ENCODE data around the gene FAM149A.
A peak's percentile ranks its signal among the peaks of the same experiment; 100 is the strongest.

FAM149A gene

DNA sequence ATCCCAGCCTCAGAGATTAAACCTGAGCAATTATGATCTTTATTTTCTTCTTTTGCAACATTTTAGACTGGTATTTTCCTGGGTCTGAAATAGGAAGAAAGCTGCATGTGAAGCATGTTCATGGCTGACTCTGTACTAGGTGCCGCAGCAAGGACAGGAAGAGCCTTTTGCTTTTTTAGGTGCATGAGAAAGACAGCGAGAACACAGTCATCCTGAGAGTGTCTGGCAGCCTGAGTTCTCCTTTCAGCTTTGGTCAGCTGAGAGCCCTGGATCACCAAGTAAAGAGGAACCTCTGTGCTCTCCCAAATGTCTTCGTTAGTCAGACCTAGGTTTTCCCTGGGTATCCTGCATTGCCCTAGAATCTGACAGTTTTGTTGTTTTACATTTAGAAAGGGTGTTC lies 29.8 kb downstream of the FAM149A start:
- Histone ChIP-seq H3K36me3 (ENCODE audit: low read length) (no peaks in the 10 kb centered on the region), H2AFZ (ENCODE audit: low read depth, low read length, severe bottlenecking) (no peak overlapping the region), H3K4me2 (ENCODE audit: low read depth, low read length, poor library complexity, severe bottlenecking) (no peak overlapping the region), H3K27me3 (ENCODE audit: low read length) (no peaks in the 10 kb centered on the region), H3K9ac (ENCODE audit: low read length) (no peak overlapping the region), H3K27ac (ENCODE audit: low read depth, low read length) (no peak overlapping the region), H3K4me3 (ENCODE audit: insufficient read depth, low read length, poor library complexity, severe bottlenecking) (no peak overlapping the region), H3K79me2 (ENCODE audit: insufficient read depth, low read length) (no peaks in the 10 kb centered on the region), H3F3A (ENCODE audit: insufficient read depth) (no peaks in the 10 kb centered on the region), H3K9me3 (ENCODE audit: insufficient read depth, low read length) (no peaks in the 10 kb centered on the region), H4K20me1 (ENCODE audit: low read depth, low read length) (no peaks in the 10 kb centered on the region), H3K9me2 (replicated peaks; ENCODE audit: insufficient read depth, low read length) (no peaks in the 10 kb centered on the region)
- TF ChIP-seq EZH2phosphoT487 (conservative IDR thresholded peaks at IDR 0.05; ENCODE audit: low read length): no peak
- TF ChIP-seq, protein P1, sequence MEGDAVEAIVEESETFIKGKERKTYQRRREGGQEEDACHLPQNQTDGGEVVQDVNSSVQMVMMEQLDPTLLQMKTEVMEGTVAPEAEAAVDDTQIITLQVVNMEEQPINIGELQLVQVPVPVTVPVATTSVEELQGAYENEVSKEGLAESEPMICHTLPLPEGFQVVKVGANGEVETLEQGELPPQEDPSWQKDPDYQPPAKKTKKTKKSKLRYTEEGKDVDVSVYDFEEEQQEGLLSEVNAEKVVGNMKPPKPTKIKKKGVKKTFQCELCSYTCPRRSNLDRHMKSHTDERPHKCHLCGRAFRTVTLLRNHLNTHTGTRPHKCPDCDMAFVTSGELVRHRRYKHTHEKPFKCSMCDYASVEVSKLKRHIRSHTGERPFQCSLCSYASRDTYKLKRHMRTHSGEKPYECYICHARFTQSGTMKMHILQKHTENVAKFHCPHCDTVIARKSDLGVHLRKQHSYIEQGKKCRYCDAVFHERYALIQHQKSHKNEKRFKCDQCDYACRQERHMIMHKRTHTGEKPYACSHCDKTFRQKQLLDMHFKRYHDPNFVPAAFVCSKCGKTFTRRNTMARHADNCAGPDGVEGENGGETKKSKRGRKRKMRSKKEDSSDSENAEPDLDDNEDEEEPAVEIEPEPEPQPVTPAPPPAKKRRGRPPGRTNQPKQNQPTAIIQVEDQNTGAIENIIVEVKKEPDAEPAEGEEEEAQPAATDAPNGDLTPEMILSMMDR (IDR thresholded peaks at IDR 0.05; ENCODE audit: insufficient read depth, low read length, poor library complexity, severe bottlenecking): no peak

DNA sequence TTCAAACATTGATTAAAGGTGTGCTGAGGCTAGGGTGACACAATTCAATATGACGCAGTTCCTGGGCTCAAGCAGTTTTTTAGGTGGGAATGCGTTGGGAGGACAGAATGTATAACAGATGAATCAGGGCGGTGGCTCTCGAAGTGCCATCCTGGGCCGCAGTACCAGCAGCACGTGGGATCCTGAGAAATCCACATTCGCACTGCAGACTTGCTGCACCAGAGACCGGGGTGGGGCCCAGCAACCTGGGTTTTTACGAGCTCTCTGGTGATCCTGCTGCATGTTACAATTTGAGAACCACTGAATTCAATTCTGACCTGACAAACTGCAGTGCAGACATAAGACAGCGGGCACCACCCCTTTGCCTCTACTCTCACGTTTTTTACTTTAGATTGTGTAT lies 30.4 kb downstream of the FAM149A start:
- H3K9me2 ChIP-seq (replicated peaks; ENCODE audit: insufficient read depth, low read length): no peaks in the 10 kb centered on the region
- H3K79me2 ChIP-seq (ENCODE audit: insufficient read depth, low read length): no peaks in the 10 kb centered on the region
- no peak overlapping the region for H3K4me2 ChIP-seq (ENCODE audit: low read depth, low read length, poor library complexity, severe bottlenecking)

DNA sequence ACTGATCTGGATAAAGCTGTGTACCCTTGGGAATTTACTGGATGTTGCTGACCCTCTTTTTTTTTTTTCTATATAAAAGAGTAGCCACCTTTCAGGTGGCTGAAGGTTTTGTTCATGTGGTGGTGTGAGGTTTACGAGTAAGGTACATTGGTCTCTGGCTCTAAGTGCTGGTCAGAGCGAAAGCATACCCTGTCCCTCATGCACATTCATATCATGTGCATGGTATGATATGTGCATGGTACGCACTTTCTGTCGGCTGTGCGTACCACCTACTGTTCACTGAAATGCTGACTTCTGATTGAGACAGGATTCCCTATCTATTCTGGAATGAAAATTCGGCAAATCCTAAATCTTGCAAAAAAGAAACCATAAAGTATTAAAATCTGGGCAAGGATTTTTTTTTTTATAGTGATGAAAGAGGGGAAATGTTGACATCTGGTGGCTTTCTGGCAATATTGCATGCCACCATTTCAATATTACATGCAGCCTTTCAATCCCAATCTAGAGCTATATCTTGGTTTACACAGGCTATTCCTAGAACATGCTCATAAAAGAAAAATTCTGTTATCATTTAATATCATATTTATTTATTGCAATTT lies 32.8 kb downstream of the FAM149A start:
- Histone ChIP-seq H3K79me2 (ENCODE audit: insufficient read depth, low read length) (no peaks in the 10 kb centered on the region), H2AFZ (ENCODE audit: low read depth, low read length, severe bottlenecking) (no peak overlapping the region), H3K9ac (ENCODE audit: low read length) (no peak overlapping the region)

More for the DNA sequence above, 30.4 kb downstream of the FAM149A start:
- Histone ChIP-seq H3F3A (ENCODE audit: insufficient read depth) (no peaks in the 10 kb centered on the region), H2AFZ (ENCODE audit: low read depth, low read length, severe bottlenecking) (no peak overlapping the region), H3K9ac (ENCODE audit: low read length) (no peak overlapping the region), H3K27me3 (ENCODE audit: low read length) (no peaks in the 10 kb centered on the region), H3K4me3 (ENCODE audit: insufficient read depth, low read length, poor library complexity, severe bottlenecking) (no peak overlapping the region), H3K9me3 (ENCODE audit: insufficient read depth, low read length) (no peaks in the 10 kb centered on the region), H3K27ac (ENCODE audit: low read depth, low read length) (no peak overlapping the region), H4K20me1 (ENCODE audit: low read depth, low read length) (no peaks in the 10 kb centered on the region), H3K36me3 (ENCODE audit: low read length) (no peaks in the 10 kb centered on the region)
- TF ChIP-seq EZH2phosphoT487 (conservative IDR thresholded peaks at IDR 0.05; ENCODE audit: low read length): no peak
- TF ChIP-seq, protein P1 (IDR thresholded peaks at IDR 0.05; ENCODE audit: insufficient read depth, low read length, poor library complexity, severe bottlenecking): no peak

More for the DNA sequence above, 32.8 kb downstream of the FAM149A start:
- Histone ChIP-seq H3K27ac (ENCODE audit: low read depth, low read length) (no peak overlapping the region), H3F3A (ENCODE audit: insufficient read depth) (no peaks in the 10 kb centered on the region), H3K9me2 (replicated peaks; ENCODE audit: insufficient read depth, low read length) (no peaks in the 10 kb centered on the region), H3K4me3 (ENCODE audit: insufficient read depth, low read length, poor library complexity, severe bottlenecking) (no peak overlapping the region), H3K4me2 (ENCODE audit: low read depth, low read length, poor library complexity, severe bottlenecking) (no peak overlapping the region), H3K27me3 (ENCODE audit: low read length) (no peaks in the 10 kb centered on the region), H4K20me1 (ENCODE audit: low read depth, low read length) (no peaks in the 10 kb centered on the region), H3K9me3 (ENCODE audit: insufficient read depth, low read length) (no peaks in the 10 kb centered on the region), H3K36me3 (ENCODE audit: low read length) (no peaks in the 10 kb centered on the region)
- TF ChIP-seq, protein P1 (IDR thresholded peaks at IDR 0.05; ENCODE audit: insufficient read depth, low read length, poor library complexity, severe bottlenecking): peak; percentile 34
- TF ChIP-seq EZH2phosphoT487 (conservative IDR thresholded peaks at IDR 0.05; ENCODE audit: low read length): no peak
